Measurements from ENCODE around the gene GKN2.

GKN2 gene

DNA sequence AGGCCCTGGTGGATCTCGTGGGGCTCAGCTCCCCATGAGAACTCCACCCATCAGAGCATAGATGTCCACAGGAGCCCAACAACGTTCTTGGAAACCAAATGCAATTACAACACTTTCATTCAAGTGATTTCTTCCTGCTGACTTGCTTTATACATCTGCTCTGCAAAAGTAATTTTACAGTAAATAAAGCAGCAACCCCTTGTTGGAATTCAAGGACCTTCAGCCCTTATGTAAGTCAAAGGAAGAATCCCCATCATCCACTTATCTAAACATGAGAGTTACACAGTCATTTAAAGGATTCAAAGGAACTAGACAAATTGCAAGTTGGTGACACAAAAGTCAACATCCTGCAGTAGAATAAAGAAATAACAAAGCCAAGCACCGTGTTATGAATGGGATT is 43.2 kb upstream of the GKN2 start:
- DNase-seq (no peak), ATAC-seq (ENCODE audit: insufficient read depth, low read depth) (no peak)
- Histone ChIP-seq H3K79me2 (ENCODE audit: insufficient read depth, low read length) (no peaks in the 10 kb centered on the region), H3K36me3 (ENCODE audit: insufficient read depth, low read length) (no peaks in the 10 kb centered on the region), H2AFZ (ENCODE audit: low read depth, low read length) (no peak overlapping the region), H3K4me3 (ENCODE audit: low read depth in 1 of 2, low read length in 2 of 2) (no peak overlapping the region), H3K27me3 (ENCODE audit: insufficient read depth, low read length, poor library complexity) (no peaks in the 10 kb centered on the region), H3K9me3 (ENCODE audit: insufficient read depth, low read length, severe bottlenecking) (no peaks in the 10 kb centered on the region), H3K9ac (ENCODE audit: low read depth, low read length) (no peak overlapping the region), H4K20me1 (ENCODE audit: insufficient read depth, low read length) (no peaks in the 10 kb centered on the region), H3K4me1 (ENCODE audit: insufficient read depth, low read length) (no peaks in the 10 kb centered on the region), H3K4me2 (ENCODE audit: insufficient read depth, low read length) (no peak overlapping the region), H3K27ac (ENCODE audit: low read length) (no peak overlapping the region)
- TF ChIP-seq EZH2 (IDR thresholded peaks at IDR 0.05; ENCODE audit: borderline replicate concordance, low read depth, low read length, severe bottlenecking) = no peak
- TF ChIP-seq, protein P1, sequence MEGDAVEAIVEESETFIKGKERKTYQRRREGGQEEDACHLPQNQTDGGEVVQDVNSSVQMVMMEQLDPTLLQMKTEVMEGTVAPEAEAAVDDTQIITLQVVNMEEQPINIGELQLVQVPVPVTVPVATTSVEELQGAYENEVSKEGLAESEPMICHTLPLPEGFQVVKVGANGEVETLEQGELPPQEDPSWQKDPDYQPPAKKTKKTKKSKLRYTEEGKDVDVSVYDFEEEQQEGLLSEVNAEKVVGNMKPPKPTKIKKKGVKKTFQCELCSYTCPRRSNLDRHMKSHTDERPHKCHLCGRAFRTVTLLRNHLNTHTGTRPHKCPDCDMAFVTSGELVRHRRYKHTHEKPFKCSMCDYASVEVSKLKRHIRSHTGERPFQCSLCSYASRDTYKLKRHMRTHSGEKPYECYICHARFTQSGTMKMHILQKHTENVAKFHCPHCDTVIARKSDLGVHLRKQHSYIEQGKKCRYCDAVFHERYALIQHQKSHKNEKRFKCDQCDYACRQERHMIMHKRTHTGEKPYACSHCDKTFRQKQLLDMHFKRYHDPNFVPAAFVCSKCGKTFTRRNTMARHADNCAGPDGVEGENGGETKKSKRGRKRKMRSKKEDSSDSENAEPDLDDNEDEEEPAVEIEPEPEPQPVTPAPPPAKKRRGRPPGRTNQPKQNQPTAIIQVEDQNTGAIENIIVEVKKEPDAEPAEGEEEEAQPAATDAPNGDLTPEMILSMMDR (IDR thresholded peaks at IDR 0.05; ENCODE audit: borderline replicate concordance, extremely low read depth, low read length, poor library complexity, severe bottlenecking) = no peak

DNA sequence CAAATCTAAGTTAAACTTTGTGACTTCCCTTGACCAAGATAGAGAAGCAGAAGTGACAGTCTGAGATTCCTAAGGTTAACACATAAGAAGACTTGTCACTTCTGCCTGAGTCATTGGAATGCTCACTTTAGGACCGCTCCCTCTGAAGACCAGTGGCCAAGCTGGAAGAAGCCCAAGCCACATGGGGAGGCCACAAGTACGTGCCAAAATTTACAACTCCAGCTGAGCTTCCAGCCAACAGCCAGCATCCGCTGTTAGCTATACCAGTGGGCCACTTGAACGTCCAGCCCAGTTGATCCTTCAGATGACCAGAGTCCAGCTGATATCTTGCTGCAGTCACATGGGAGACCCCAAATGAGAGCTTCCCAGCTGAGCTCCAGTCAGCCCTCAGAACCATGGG is 42.2 kb upstream of the GKN2 start:
- no peaks in the 10 kb centered on the region for H3K9me3 ChIP-seq (ENCODE audit: insufficient read depth, low read length, severe bottlenecking)
- H3K4me2 ChIP-seq (ENCODE audit: insufficient read depth, low read length) = no peak overlapping the region
- H3K36me3 ChIP-seq (ENCODE audit: insufficient read depth, low read length) = no peaks in the 10 kb centered on the region
- no peak overlapping the region for H3K27ac ChIP-seq (ENCODE audit: low read length)
- no peaks in the 10 kb centered on the region for H3K27me3 ChIP-seq (ENCODE audit: insufficient read depth, low read length, poor library complexity)
- no peak for ATAC-seq (ENCODE audit: insufficient read depth, low read depth)
- no peak for TF ChIP-seq EZH2 (IDR thresholded peaks at IDR 0.05; ENCODE audit: borderline replicate concordance, low read depth, low read length, severe bottlenecking)
- TF ChIP-seq, protein P1 (IDR thresholded peaks at IDR 0.05; ENCODE audit: borderline replicate concordance, extremely low read depth, low read length, poor library complexity, severe bottlenecking) = no peak
- DNase-seq = no peak
- no peaks in the 10 kb centered on the region for H3K79me2 ChIP-seq (ENCODE audit: insufficient read depth, low read length)
- H3K4me1 ChIP-seq (ENCODE audit: insufficient read depth, low read length) = no peaks in the 10 kb centered on the region
- H3K9ac ChIP-seq (ENCODE audit: low read depth, low read length) = no peak overlapping the region
- no peak overlapping the region for H3K4me3 ChIP-seq (ENCODE audit: low read depth in 1 of 2, low read length in 2 of 2)
- H2AFZ ChIP-seq (ENCODE audit: low read depth, low read length) = no peak overlapping the region
- H4K20me1 ChIP-seq (ENCODE audit: insufficient read depth, low read length) = no peaks in the 10 kb centered on the region

DNA sequence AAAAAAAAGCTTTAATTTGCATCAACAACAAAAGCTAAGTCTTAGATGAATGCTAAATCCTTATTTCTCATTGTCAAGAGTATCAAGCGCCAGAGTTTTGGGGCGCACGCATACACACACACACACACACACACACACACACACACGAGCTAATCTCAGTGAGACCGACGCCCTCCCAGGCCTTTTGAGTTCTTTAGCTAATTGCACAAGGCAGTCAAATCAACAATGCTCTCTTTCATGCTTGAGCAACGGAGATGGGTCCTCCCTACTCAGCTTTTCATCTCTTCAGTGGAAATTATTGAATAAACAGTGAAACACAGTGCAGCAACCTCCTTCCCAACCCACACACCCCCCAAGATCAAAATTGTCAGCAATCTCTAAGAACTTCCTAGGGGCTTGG is 41.0 kb upstream of the GKN2 start:
- ATAC-seq (ENCODE audit: insufficient read depth, low read depth) (no peak), DNase-seq (no peak)
- H3K4me2 ChIP-seq (ENCODE audit: insufficient read depth, low read length) = no peak overlapping the region

More for the DNA sequence above, 41.0 kb upstream of the GKN2 start:
- Histone ChIP-seq H3K27ac (ENCODE audit: low read length) (no peak overlapping the region), H4K20me1 (ENCODE audit: insufficient read depth, low read length) (no peaks in the 10 kb centered on the region), H3K27me3 (ENCODE audit: insufficient read depth, low read length, poor library complexity) (peaks cover 6% of the 10 kb centered on the region), H3K4me3 (ENCODE audit: low read depth in 1 of 2, low read length in 2 of 2) (no peak overlapping the region), H2AFZ (ENCODE audit: low read depth, low read length) (no peak overlapping the region), H3K9me3 (ENCODE audit: insufficient read depth, low read length, severe bottlenecking) (no peaks in the 10 kb centered on the region), H3K4me1 (ENCODE audit: insufficient read depth, low read length) (no peaks in the 10 kb centered on the region), H3K36me3 (ENCODE audit: insufficient read depth, low read length) (no peaks in the 10 kb centered on the region), H3K79me2 (ENCODE audit: insufficient read depth, low read length) (no peaks in the 10 kb centered on the region), H3K9ac (ENCODE audit: low read depth, low read length) (no peak overlapping the region)
- TF ChIP-seq, protein P1 (IDR thresholded peaks at IDR 0.05; ENCODE audit: borderline replicate concordance, extremely low read depth, low read length, poor library complexity, severe bottlenecking) = no peak
- TF ChIP-seq EZH2 (IDR thresholded peaks at IDR 0.05; ENCODE audit: borderline replicate concordance, low read depth, low read length, severe bottlenecking) = no peak
